Activated CD4-positive, alpha-beta T cell treated with anti-CD3 and anti-CD28 coated beads, Interleukin-2, amount 10 ng/mL, durations not matched to agents 7 days and 5 days (primary cell): Measurements from ENCODE around the gene GNAI3. TPM values are rescaled to one million over a fixed set of nuclear protein-coding genes. Genes with fewer than 3 reads are reported as not detected.

Experiments used
- CTCF ChIA-PET: fragments of 350-600 bp; sonication (Branson Sonifier 250); formaldehyde crosslinking; loops from one replicate; lab custom pipeline; 2021; ENCODE audit warnings: antibody characterized with exemption; lab: Charles Lee
- POLR2A ChIA-PET: fragments of 350-600 bp; sonication (Branson Sonifier 250); formaldehyde crosslinking; loops from one replicate; lab custom pipeline; 2021; ENCODE audit warnings: antibody characterized with exemption; lab: Charles Lee
- DNase-seq: peaks from one replicate; pipeline ENCODE4 v3.0.0-alpha.2; 2020
- H3K27ac Mint-ChIP-seq: one replicate; pipeline ENCODE4 v1.8.0; 2021; ENCODE audit warnings: mild to moderate bottlenecking, moderate library complexity, mixed read lengths
- H3K27me3 Mint-ChIP-seq: one replicate; pipeline ENCODE4 v1.8.0; 2021; ENCODE audit warnings: mixed read lengths
- H3K36me3 Mint-ChIP-seq: one replicate; pipeline ENCODE4 v1.8.0; 2021; ENCODE audit warnings: low read depth, mixed read lengths
- H3K4me1 Mint-ChIP-seq: one replicate; pipeline ENCODE4 v1.8.0; 2021; ENCODE audit warnings: mixed read lengths
- H3K4me3 Mint-ChIP-seq: one replicate; pipeline ENCODE4 v1.8.0; 2021; ENCODE audit warnings: mild to moderate bottlenecking, moderate library complexity, mixed read lengths
- H3K9me3 Mint-ChIP-seq: one replicate; pipeline ENCODE4 v1.8.0; 2021; ENCODE audit warnings: mixed read lengths
- total RNA-seq, 2 experiments: library from RNA; stranded (reverse); gene quantifications; one replicate each; pipeline ENCODE4 v1.2.3, GENCODE V29; 2021

The GNAI3 gene
- total RNA-seq, 2 experiments from 2014 or later = 8.8 to 9.7 TPM

DNA sequence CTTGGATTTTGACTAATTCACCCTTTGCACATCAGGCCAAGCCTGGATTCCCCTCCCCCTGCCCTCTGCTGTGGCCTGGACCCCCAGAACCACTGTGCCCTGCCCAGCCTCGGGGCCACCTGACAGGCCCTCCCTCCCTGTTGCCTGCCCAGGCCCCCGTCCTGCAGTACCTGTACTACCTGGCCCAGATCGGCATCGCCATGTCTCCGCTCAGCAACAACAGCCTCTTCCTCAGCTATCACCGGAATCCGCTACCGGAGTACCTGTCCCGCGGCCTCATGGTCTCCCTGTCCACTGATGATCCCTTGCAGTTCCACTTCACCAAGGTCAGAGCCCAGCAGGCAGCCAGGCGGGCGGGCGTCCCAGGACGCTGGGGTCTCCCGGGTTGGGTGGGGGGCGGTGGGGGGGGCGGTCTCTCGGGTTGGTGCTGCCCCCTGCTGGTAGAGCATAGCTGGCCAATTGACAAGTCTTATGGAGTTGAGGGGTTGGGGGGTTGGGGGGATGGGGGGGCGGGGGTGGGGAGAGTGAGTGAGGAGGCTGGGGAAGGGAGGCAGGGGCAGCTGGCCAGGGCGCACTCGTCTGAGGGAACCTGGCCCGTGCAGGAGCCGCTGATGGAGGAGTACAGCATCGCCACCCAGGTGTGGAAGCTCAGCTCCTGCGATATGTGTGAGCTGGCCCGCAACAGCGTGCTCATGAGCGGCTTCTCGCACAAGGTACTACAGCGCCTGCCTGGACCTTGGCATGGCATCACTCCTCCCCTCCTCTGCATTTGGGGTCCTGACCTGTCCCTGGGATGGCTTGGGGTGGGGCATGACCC, 81.9 kb downstream of the GNAI3 start:
- no peaks in the 10 kb centered on the region for H3K9me3 Mint-ChIP-seq
- no peaks in the 10 kb centered on the region for H3K27me3 Mint-ChIP-seq
- ChIA-PET POLR2A (no interaction called here), CTCF (interaction anchor here (0.7 to 10.3 kb wide), 7 partner anchors 9 to 98 kb away, joined by 3 to 67 read pairs (median 6); partner anchors contain the start of genes GNAI3 and GNAT2)
- peaks cover 40% of the 10 kb centered on the region for H3K36me3 Mint-ChIP-seq
- DNase-seq = peak; percentile 41
- H3K27ac Mint-ChIP-seq = no peak overlapping the region
- H3K4me3 Mint-ChIP-seq = no peak overlapping the region
- H3K4me1 Mint-ChIP-seq = peaks cover 19% of the 10 kb centered on the region

DNA sequence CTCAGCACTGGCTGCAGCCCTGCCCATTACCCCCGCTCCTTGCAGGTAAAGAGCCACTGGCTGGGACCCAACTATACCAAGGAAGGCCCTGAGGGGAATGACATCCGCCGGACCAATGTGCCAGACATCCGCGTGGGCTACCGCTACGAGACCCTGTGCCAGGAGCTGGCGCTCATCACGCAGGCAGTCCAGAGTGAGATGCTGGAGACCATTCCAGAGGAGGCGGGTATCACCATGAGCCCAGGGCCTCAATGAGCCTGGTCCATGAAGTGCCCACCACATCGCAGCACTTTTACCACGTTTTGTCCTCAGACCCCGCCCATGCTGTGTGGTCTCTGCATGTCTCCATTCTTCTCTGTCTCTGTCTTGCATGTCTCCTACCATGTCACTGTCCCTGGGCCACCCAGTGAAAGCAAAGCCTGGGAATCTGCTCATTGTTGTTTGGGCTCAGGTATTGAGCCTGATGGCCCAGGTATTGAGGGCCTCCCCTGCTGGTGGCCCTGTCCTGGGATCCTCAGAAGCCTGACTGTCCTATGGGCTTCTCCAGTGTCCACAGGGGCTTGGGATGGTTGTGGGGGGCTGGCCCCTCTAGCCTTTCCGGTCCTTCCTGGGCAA, 82.6 kb downstream of the GNAI3 start:
- POLR2A ChIA-PET = no interaction called here
- Mint-ChIP-seq H3K4me3 (no peak overlapping the region), H3K27ac (no peak overlapping the region), H3K4me1 (peaks cover 15% of the 10 kb centered on the region), H3K36me3 (peaks cover 37% of the 10 kb centered on the region), H3K9me3 (no peaks in the 10 kb centered on the region), H3K27me3 (no peaks in the 10 kb centered on the region)
- DNase-seq = no peak
- CTCF ChIA-PET = interaction anchor here (1.4 to 10.3 kb wide), 4 partner anchors 8 to 85 kb away, joined by 3 to 67 read pairs (median 26); partner anchors contain the start of genes GNAI3 and GNAT2

GRCh38 chr1:109631513-109632505, 83.4 kb downstream of the GNAI3 start:
- DNase-seq = peak; percentile 4
- H3K9me3 Mint-ChIP-seq = no peaks in the 10 kb centered on the region
- ChIA-PET CTCF (interaction anchor here (1.4 to 10.3 kb wide), 4 partner anchors 7 to 86 kb away, joined by 3 to 67 read pairs (median 26); partner anchors contain the start of genes GNAI3 and GNAT2), POLR2A (no interaction called here)
- H3K27me3 Mint-ChIP-seq = no peaks in the 10 kb centered on the region
- peaks cover 14% of the 10 kb centered on the region for H3K4me1 Mint-ChIP-seq
- H3K4me3 Mint-ChIP-seq = no peak overlapping the region
- H3K36me3 Mint-ChIP-seq = peaks cover 32% of the 10 kb centered on the region
- no peak overlapping the region for H3K27ac Mint-ChIP-seq

- Mint-ChIP-seq H3K36me3 (peaks cover 27% of the 10 kb centered on the region), H3K4me1 (peaks cover 14% of the 10 kb centered on the region), H3K4me3 (no peak overlapping the region), H3K27me3 (no peaks in the 10 kb centered on the region), H3K27ac (peak overlapping the region; percentile 57), H3K9me3 (no peaks in the 10 kb centered on the region)
- peak; percentile 3 for DNase-seq
- POLR2A ChIA-PET = no interaction called here
- CTCF ChIA-PET = interaction anchor here (0.7 to 10.3 kb wide), 6 partner anchors 6 to 351 kb away, joined by 3 to 67 read pairs (median 4); partner anchors contain the start of gene AHCYL1
These were observed 84.4 kb downstream of the GNAI3 start for GRCh38 chr1:109632671-109633346.

DNA sequence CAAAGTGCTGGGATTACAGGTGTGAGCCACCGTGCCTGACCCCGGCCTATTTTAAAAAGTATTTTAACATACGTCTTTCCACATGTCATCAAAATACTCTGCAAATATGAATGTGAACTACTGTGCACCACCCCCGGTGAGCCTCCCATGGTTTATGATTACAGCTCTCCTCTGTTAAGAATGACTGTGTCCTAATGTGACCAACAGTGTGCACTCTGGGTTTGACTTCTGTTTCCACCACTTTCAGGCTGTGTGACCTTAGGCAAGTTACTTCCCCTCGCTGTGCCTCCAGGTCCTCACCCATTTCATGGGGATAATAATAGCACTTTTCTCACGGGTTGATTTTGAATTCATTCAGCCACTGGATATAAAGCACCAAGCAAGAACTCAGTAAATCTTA, 85.9 kb downstream of the GNAI3 start:
- Mint-ChIP-seq H3K4me3 (no peak overlapping the region), H3K27ac (no peak overlapping the region), H3K36me3 (peaks cover 22% of the 10 kb centered on the region), H3K4me1 (peaks cover 14% of the 10 kb centered on the region), H3K27me3 (no peaks in the 10 kb centered on the region), H3K9me3 (no peaks in the 10 kb centered on the region)
- POLR2A ChIA-PET = no interaction called here
- DNase-seq = peak; percentile 4
- CTCF ChIA-PET = interaction anchor here (0.6 to 6.7 kb wide), 3 partner anchors 88 to 372 kb away, joined by 4 to 35 read pairs (median 5); partner anchors contain the start of gene AHCYL1

DNA sequence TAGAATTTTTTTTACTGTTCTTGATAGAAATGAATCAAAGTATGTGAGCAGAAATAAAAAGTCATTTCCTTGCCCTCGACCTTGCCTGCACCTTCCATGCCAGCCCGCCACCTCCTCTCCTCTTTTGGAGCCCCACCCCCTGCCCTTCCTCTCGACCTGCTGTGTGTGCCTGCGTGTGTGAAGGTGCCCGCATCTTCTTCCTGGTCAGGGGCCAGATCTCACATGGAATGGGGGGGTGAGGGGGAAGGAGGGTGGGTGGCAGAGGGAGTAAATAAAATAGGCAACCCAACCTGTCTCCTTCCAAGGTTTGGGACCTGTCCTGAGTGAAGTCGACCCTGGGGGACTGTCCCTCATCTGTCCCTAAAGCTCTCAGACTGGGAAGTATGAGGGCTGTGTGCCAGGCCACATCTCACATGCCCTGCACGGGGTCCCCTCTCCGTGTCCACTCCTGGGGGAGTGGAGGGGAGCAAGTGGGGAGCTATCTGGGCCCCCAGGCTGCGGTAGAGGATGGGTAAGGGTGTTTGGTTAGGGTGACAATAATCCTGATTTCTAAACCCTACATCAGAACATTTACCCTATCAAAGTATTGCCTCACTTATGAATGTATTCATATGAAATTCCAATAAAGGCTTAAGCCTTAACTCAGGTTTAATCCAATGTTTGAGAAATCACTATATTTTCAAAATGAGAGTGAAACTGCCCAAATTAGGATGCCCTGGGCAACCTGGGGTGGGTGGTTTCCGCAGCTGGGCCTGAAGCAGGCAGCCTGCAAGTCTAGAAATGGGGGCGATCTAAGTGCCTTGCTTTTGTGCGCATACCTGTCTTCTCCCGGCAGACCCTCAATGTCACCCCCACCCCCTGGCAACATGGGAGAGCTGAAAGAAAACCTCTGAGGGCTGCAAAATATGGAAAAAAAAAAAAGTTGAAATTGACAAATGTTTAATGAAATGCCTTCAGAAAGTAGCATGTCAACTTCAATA, 86.6 kb downstream of the GNAI3 start:
- peaks cover 15% of the 10 kb centered on the region for H3K36me3 Mint-ChIP-seq
- H3K9me3 Mint-ChIP-seq = no peaks in the 10 kb centered on the region
- no peaks in the 10 kb centered on the region for H3K27me3 Mint-ChIP-seq
- ChIA-PET CTCF (interaction anchor here (1.0 to 7.1 kb wide), 8 partner anchors 10 to 350 kb away, joined by 3 to 112 read pairs (median 8); partner anchors contain the start of gene AHCYL1), POLR2A (no interaction called here)
- peaks cover 16% of the 10 kb centered on the region for H3K4me1 Mint-ChIP-seq
- no peak overlapping the region for H3K27ac Mint-ChIP-seq
- no peak overlapping the region for H3K4me3 Mint-ChIP-seq
- peak; percentile 31 for DNase-seq

DNA sequence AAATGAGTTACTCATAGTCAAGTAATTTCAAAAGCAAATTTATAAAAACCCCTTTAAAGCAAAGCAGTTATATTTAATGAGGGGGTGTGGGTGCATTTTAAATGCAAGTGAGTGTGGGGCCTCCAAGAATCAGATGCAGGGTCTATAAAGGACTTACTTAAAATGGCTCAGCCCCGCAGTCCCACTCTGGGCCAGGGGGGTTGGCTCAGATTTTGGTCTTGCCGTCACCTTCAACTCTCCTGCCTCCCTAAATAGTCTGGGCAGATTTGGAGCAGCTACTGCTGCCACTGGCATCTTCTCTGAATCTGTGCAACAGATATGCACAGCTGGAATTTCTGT, 87.4 kb downstream of the GNAI3 start:
- H3K9me3 Mint-ChIP-seq = no peaks in the 10 kb centered on the region
- peak; percentile 4 for DNase-seq
- peaks cover 11% of the 10 kb centered on the region for H3K36me3 Mint-ChIP-seq
- CTCF ChIA-PET = interaction anchor here (0.9 to 7.1 kb wide), 7 partner anchors 8 to 349 kb away, joined by 3 to 112 read pairs (median 10); partner anchors contain the start of gene AHCYL1
- H3K4me3 Mint-ChIP-seq = no peak overlapping the region
- peaks cover 20% of the 10 kb centered on the region for H3K4me1 Mint-ChIP-seq
- POLR2A ChIA-PET = no interaction called here
- no peaks in the 10 kb centered on the region for H3K27me3 Mint-ChIP-seq
- H3K27ac Mint-ChIP-seq = no peak overlapping the region

DNA sequence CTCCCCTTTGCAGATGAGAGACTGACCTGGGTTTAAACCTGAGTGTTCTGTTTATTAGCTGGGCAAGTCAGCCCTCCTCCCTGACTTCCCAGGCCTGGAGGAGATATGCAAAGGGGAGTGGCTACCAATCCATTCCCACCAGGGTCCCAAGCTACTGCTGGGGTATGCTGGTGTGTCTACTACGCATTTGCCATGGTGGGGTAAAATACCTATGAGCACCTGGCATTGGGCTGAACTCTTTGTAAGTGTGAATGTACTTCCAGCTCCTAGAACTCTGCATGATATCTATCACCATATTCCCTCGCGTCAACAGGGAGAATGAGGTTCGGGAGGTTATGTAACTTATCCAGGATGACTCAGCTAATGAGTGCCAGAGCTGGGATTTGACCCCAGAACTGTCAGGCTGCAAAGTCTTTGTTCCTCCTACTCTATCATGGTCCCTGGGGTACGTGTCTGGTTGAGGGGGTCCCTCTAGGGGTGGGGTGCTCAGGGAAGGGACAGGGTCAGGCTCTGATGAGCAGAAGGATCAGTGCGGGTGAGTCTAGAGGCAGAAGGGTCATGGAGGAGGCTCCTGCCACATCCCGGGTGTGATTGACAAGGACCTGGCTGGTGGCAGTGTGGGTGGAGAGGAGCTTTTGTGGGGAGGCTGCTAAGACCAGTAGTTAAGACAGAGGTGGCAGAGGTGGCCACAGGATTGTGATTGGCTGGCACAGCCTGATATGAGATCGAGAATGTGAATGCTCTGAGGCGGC, 88.0 kb downstream of the GNAI3 start:
- CTCF ChIA-PET = interaction anchor here (0.7 to 7.1 kb wide), 8 partner anchors 9 to 348 kb away, joined by 3 to 112 read pairs (median 8); partner anchors contain the start of gene AHCYL1
- POLR2A ChIA-PET = no interaction called here
- no peaks in the 10 kb centered on the region for H3K27me3 Mint-ChIP-seq
- no peak overlapping the region for H3K4me3 Mint-ChIP-seq
- peaks cover 6% of the 10 kb centered on the region for H3K36me3 Mint-ChIP-seq
- DNase-seq = peak; percentile 4
- no peaks in the 10 kb centered on the region for H3K9me3 Mint-ChIP-seq
- H3K27ac Mint-ChIP-seq = no peak overlapping the region
- peaks cover 20% of the 10 kb centered on the region for H3K4me1 Mint-ChIP-seq

DNA sequence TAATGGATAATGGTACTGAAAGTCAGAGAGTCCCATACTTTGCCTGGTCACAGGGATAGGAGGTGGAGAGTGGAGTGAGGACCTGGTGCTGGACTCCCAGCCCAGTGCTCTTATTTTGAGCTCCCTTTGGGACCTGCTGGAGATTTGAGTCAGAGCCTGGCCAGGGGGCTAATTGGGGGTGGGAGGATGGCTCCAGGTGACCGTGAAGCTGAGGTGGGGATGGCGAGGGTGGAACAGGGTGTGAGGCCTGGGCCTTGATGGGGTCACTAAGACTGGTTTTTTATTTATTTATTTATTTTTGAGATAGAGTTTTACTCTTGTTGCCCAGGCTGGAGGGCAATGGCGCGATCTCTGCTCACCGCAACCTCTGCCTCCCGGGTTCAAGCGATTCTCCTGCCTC, 89.0 kb downstream of the GNAI3 start:
- Mint-ChIP-seq H3K4me1 (peaks cover 20% of the 10 kb centered on the region), H3K9me3 (no peaks in the 10 kb centered on the region), H3K4me3 (no peak overlapping the region), H3K27me3 (no peaks in the 10 kb centered on the region), H3K27ac (no peak overlapping the region), H3K36me3 (no peaks in the 10 kb centered on the region)
- CTCF ChIA-PET = interaction anchor here (0.9 to 7.1 kb wide), 7 partner anchors 10 to 347 kb away, joined by 3 to 112 read pairs (median 10); partner anchors contain the start of gene AHCYL1
- DNase-seq = no peak
- POLR2A ChIA-PET = no interaction called here
